B cell (primary cell): ENCODE measurements around the gene EML5. TPM values are rescaled to one million over a fixed set of nuclear protein-coding genes. Genes with fewer than 3 reads are reported as not detected.
A peak's percentile ranks its signal among the peaks of the same experiment; 100 is the strongest.

ENCODE experiments used
- ATAC-seq: fragments of 200-7000 bp; cut with Tn5 transposase; one replicate; pipeline ENCODE4 v1.10.0; 2021; ENCODE audit warnings: low read depth, mild to moderate bottlenecking, moderate number of reproducible peaks, moderate library complexity
- CTCF ChIA-PET: fragments of 350-600 bp; sonication (Branson Sonifier 250); formaldehyde crosslinking; loops from one replicate; lab custom pipeline; 2021; ENCODE audit warnings: antibody characterized with exemption, inconsistent platforms; lab: Charles Lee
- POLR2A ChIA-PET: fragments of 350-600 bp; sonication (Branson Sonifier 250); formaldehyde crosslinking; loops from one replicate; lab custom pipeline; 2021; ENCODE audit warnings: antibody characterized with exemption; lab: Charles Lee
- DNase-seq: peaks from one replicate; pipeline ENCODE4 v3.0.0; 2013
- H2AFZ ChIP-seq: 2 replicates; pipeline ENCODE4 v1.6.1; 2012; ENCODE audit warnings: mild to moderate bottlenecking, low read depth, low read length; ENCODE audit not compliant: insufficient read depth, poor library complexity, severe bottlenecking
- H3K27ac ChIP-seq, 2 donors: 1 replicate in 1 of 2; 2 replicates in 1 of 2; pipeline ENCODE4 v1.5.1; 2012 to 2013; ENCODE audit warnings: low read length in 2 of 2, mild to moderate bottlenecking in 2 of 2, moderate library complexity in 1 of 2
- H3K27me3 ChIP-seq, 4 experiments: fragments of 200-600 bp in 1 of 4; sonication (generic) in 1 of 4; replicated peaks in 1 of 4; 1 replicate in 2 of 4; 2 replicates in 2 of 4; pipeline versions ENCODE4 v1.6.1 to v1.7.0; 2013 to 2016; ENCODE audit warnings: low read length in 3 of 4, mild to moderate bottlenecking in 2 of 4, mixed read lengths in 1 of 4, moderate library complexity in 1 of 4; ENCODE audit not compliant: insufficient read depth in 4 of 4, control insufficient read depth in 3 of 4; ENCODE audit errors: control extremely low read depth in 1 of 4
- H3K36me3 ChIP-seq, 2 experiments: replicated peaks in 1 of 2; 1 replicate in 1 of 2; 2 replicates in 1 of 2; pipeline versions ENCODE4 v1.6.1 to v1.7.1; 2013; ENCODE audit warnings: low read length in 1 of 2; ENCODE audit not compliant: insufficient read depth in 2 of 2, control insufficient read depth in 1 of 2; ENCODE audit errors: control extremely low read depth in 1 of 2, extremely low read depth in 1 of 2
- H3K4me1 ChIP-seq, 2 donors: fragments of 200-600 bp in 1 of 2; sonication (generic) in 1 of 2; 1 replicate in 1 of 2; 2 replicates in 1 of 2; pipeline versions ENCODE4 v1.5.1 to v1.6.1; 2013 to 2017; ENCODE audit warnings: low read length in 2 of 2; ENCODE audit not compliant: control insufficient read depth in 2 of 2, insufficient read depth in 2 of 2
- H3K4me2 ChIP-seq: replicated peaks from 2 replicates; pipeline ENCODE3; 2012; ENCODE audit warnings: mild to moderate bottlenecking, low read depth, low read length; ENCODE audit not compliant: poor library complexity, severe bottlenecking
- H3K4me3 ChIP-seq, 5 experiments: fragments of 200-600 bp in 1 of 5; sonication (generic) in 1 of 5; 1 replicate in 3 of 5; 2 replicates in 2 of 5; pipeline versions ENCODE4 v1.5.1 to v1.7.0; 2011 to 2016; ENCODE audit warnings: low read length in 4 of 5, mild to moderate bottlenecking in 4 of 5, low read depth in 2 of 5, control low read depth in 1 of 5, moderate library complexity in 1 of 5; ENCODE audit not compliant: insufficient read depth in 1 of 5; ENCODE audit errors: control extremely low read depth in 1 of 5, extremely low read depth in 1 of 5
- H3K79me2 ChIP-seq: fragments of 200-600 bp; sonication (generic); one replicate; pipeline ENCODE4 v1.6.0; 2016; ENCODE audit warnings: low read length; ENCODE audit not compliant: control insufficient read depth, insufficient read depth
- H3K9ac ChIP-seq: fragments of 200-600 bp; sonication (generic); 2 replicates; pipeline ENCODE4 v1.6.1; 2017; ENCODE audit warnings: mild to moderate bottlenecking, low read length, moderate library complexity
- H3K9me3 ChIP-seq, 3 donors: one replicate each; pipeline versions ENCODE4 v1.6.1 to v1.7.1; 2013; ENCODE audit warnings: low read length in 2 of 3; ENCODE audit not compliant: control insufficient read depth in 2 of 3, insufficient read depth in 1 of 3; ENCODE audit errors: control extremely low read depth in 1 of 3
- H4K20me1 ChIP-seq: 2 replicates; pipeline ENCODE4 v1.6.0; 2012; ENCODE audit warnings: mild to moderate bottlenecking, low read length; ENCODE audit not compliant: insufficient read depth, control insufficient read depth, poor library complexity, severe bottlenecking
- H3K27ac Mint-ChIP-seq: one replicate; pipeline ENCODE4 v1.8.0; 2021; ENCODE audit warnings: mixed read lengths
- H3K27me3 Mint-ChIP-seq: one replicate; pipeline ENCODE4 v1.8.0; 2021; ENCODE audit warnings: mixed read lengths
- H3K4me1 Mint-ChIP-seq: one replicate; pipeline ENCODE4 v1.8.0; 2021; ENCODE audit warnings: mixed read lengths
- H3K4me3 Mint-ChIP-seq: one replicate; pipeline ENCODE4 v1.8.0; 2021; ENCODE audit warnings: mixed read lengths
- H3K9me3 Mint-ChIP-seq: one replicate; pipeline ENCODE4 v1.8.0; 2022; ENCODE audit warnings: mixed read lengths; ENCODE audit not compliant: insufficient read depth
- EZH2 ChIP-seq: IDR thresholded peaks from 2 replicates; pipeline ENCODE4 v1.6.1; 2012; ENCODE audit warnings: borderline replicate concordance, low read depth, mild to moderate bottlenecking, moderate library complexity, low read length; ENCODE audit not compliant: insufficient read depth, poor library complexity, severe bottlenecking
- WGBS: methylation state at CpG from one replicate; pipeline ENCODE4 v1.1.5; 2013; ENCODE audit warnings: missing lambda C conversion rate; ENCODE audit not compliant: insufficient coverage; 5-methylcytosine and 5-hydroxymethylcytosine counted together
- intact Hi-C: fragments of 100-400 bp; cut with micrococcal nuclease; formaldehyde crosslinking; loops from one replicate; pipeline ENCODE4 v1.10.0; 2022
- polyA plus RNA-seq: library from polyadenylated mRNA; depleted of rRNA; stranded (reverse); fragments of >200 nt; gene quantifications from 2 replicates; pipeline ENCODE4 v1.2.3, GENCODE V29; 2012
- total RNA-seq, 2 donors: library from RNA; stranded (reverse); fragments of 120-200 nt in 1 of 2; gene quantifications; 1 replicate in 1 of 2; 2 replicates in 1 of 2; pipeline versions ENCODE4 v1.2.3 to v1.2.4, GENCODE V29; 2013 to 2022
- TF ChIP-seq, protein P1 (sequence below): fragments of 200-600 bp; IDR thresholded peaks from one replicate; pipeline ENCODE4 v1.8.0; 2022; ENCODE audit warnings: antibody characterized with exemption, mild to moderate bottlenecking

Gene EML5
- total and polyA plus RNA-seq, 2 donors (not counting 1 experiment from before 2014, with no cell fraction given) = 1.7 to 6.9 TPM

DNA sequence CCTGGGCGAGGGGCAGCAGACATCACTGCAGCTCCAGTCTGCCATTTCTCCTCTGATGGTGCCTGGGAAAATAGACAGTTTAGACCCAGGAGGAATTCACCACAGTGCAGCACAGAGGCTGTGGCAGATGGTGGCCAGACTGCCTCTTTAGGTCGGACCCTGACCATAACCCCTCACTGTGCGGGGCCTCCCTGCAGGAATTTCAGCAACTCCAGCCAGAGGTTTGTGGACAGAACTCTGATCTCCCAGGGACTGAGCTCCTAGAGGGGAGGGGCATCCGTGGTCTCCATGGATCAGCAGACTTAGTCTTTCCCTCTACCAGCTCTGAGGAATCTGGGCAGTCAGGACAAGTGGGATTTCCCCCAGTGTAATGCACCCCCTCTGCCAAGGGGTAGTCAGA lies 123.4 kb downstream of the EML5 start:
- H3K4me3 ChIP-seq = no peak overlapping the region
- ATAC-seq (no peak), DNase-seq (no peak)
- intact Hi-C loops = loop anchor here (5.0 to 10.0 kb wide), 3 partner anchors 345 to 1248 kb away; no protein-coding TSS in a partner anchor
- H3K9me3 ChIP-seq = no peaks in the 10 kb centered on the region
- H2AFZ ChIP-seq = no peak overlapping the region
- no peaks in the 10 kb centered on the region for H4K20me1 ChIP-seq
- no peak overlapping the region for H3K27ac ChIP-seq
- no peaks in the 10 kb centered on the region for H3K79me2 ChIP-seq
- POLR2A ChIA-PET = no interaction called here
- H3K9ac ChIP-seq = no peak overlapping the region
- peak overlapping the region; percentile 64 for H3K4me2 ChIP-seq
- TF ChIP-seq, protein P1, sequence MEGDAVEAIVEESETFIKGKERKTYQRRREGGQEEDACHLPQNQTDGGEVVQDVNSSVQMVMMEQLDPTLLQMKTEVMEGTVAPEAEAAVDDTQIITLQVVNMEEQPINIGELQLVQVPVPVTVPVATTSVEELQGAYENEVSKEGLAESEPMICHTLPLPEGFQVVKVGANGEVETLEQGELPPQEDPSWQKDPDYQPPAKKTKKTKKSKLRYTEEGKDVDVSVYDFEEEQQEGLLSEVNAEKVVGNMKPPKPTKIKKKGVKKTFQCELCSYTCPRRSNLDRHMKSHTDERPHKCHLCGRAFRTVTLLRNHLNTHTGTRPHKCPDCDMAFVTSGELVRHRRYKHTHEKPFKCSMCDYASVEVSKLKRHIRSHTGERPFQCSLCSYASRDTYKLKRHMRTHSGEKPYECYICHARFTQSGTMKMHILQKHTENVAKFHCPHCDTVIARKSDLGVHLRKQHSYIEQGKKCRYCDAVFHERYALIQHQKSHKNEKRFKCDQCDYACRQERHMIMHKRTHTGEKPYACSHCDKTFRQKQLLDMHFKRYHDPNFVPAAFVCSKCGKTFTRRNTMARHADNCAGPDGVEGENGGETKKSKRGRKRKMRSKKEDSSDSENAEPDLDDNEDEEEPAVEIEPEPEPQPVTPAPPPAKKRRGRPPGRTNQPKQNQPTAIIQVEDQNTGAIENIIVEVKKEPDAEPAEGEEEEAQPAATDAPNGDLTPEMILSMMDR = no peak
- no peak overlapping the region for H3K27ac Mint-ChIP-seq
- CTCF ChIA-PET = interaction anchor here (1.1 to 4.2 kb wide), 2 partner anchors 200 to 655 kb away, joined by 3 to 77 read pairs; no protein-coding TSS in a partner anchor
- no peaks in the 10 kb centered on the region for H3K27me3 ChIP-seq
- H3K27me3 Mint-ChIP-seq = no peaks in the 10 kb centered on the region
- H3K4me1 Mint-ChIP-seq = peaks cover 20% of the 10 kb centered on the region
- 87% methylated on average over 3 of the region's 4 CpGs for WGBS
- peaks cover 22 to 24% of the 10 kb centered on the region in 2 donors for H3K4me1 ChIP-seq
- no peak overlapping the region for H3K4me3 Mint-ChIP-seq
- H3K9me3 Mint-ChIP-seq = no peaks in the 10 kb centered on the region
- no peaks in the 10 kb centered on the region for H3K36me3 ChIP-seq

DNA sequence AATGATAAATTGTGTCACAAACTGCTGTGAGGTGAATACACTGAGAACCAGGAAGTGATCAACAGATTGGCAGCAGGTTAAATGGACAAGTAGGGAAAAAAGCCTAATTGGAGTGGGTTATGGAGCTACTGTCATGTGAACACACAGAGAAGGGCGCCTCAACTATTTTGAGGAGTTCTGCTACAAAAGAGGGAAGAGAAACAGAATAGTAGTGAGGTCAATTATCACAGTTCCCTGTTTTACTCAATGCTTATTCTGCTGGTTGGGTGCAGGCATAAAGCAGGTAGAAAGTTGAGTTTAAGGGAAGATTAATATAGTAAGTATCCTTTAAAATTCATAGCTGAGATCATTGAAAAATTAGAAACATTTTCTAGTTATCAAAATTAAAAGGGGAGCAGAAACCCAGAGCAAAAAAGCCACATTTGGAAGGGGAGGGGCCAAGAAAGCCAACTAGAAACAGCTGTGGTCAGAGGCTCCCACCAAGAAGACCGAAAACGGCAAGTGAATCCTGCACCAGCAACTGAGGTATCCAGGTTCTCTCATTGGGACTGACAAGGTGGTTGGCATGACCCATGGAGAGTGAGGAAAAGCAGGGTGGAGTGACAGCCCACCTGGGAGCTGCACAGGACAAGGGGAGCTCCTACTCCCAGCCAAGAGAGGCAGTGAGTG lies 124.2 kb downstream of the EML5 start:
- TF ChIP-seq EZH2 = no peak
- TF ChIP-seq, protein P1 = no peak
- POLR2A ChIA-PET = no interaction called here
- peaks cover 22 to 24% of the 10 kb centered on the region in 2 donors for H3K4me1 ChIP-seq
- CTCF ChIA-PET = interaction anchor here (1.0 to 4.2 kb wide), 11 partner anchors 10 to 716 kb away, joined by 3 to 77 read pairs (median 4); no protein-coding TSS in a partner anchor
- intact Hi-C loops = loop anchor here (5.0 to 10.0 kb wide), 3 partner anchors 346 to 1249 kb away; no protein-coding TSS in a partner anchor
- no peaks in the 10 kb centered on the region for H3K27me3 ChIP-seq
- no peaks in the 10 kb centered on the region for H4K20me1 ChIP-seq
- peak overlapping the region in 3 of 5 experiments; percentile 3 to 31 (median 28) for H3K4me3 ChIP-seq
- no peaks in the 10 kb centered on the region for H3K9me3 ChIP-seq
- H3K4me1 Mint-ChIP-seq = peaks cover 20% of the 10 kb centered on the region
- ATAC-seq (peak; percentile 51), DNase-seq (peak; percentile 58)
- H3K27me3 Mint-ChIP-seq = no peaks in the 10 kb centered on the region
- H2AFZ ChIP-seq = peak overlapping the region; percentile 37
- peak overlapping the region; percentile 64 for H3K4me2 ChIP-seq
- peak overlapping the region in 1 of 2 donors; percentile 58 for H3K27ac ChIP-seq
- 59% methylated on average over 2 of the region's 3 CpGs for WGBS
- peak overlapping the region; percentile 59 for H3K27ac Mint-ChIP-seq
- H3K36me3 ChIP-seq = no peaks in the 10 kb centered on the region
- no peaks in the 10 kb centered on the region for H3K9me3 Mint-ChIP-seq
- H3K4me3 Mint-ChIP-seq = peak overlapping the region; percentile 66
- H3K9ac ChIP-seq = peak overlapping the region; percentile 30
- no peaks in the 10 kb centered on the region for H3K79me2 ChIP-seq
